Right cardiac atrium (tissue), 5 donors: ENCODE data around the gene SDCCAG8. TPM values are rescaled to one million over a fixed set of nuclear protein-coding genes. Genes with fewer than 3 reads are reported as not detected.

ENCODE experiments used
- ATAC-seq, 2 donors: fragments of 200-7000 bp; cut with Tn5 transposase; one replicate each; pipeline versions ENCODE4 v1.8.0 to v1.9.1; 2020; ENCODE audit warnings: moderate library complexity in 2 of 2, mild to moderate bottlenecking in 1 of 2
- DNase-seq, 3 donors: peaks; one replicate each; pipeline ENCODE4 v3.0.0-alpha.2; 2020
- H3K27ac ChIP-seq: one replicate; pipeline ENCODE4 v1.5.1; 2013; ENCODE audit warnings: mild to moderate bottlenecking, low read length, control low read depth, moderate library complexity
- H3K27me3 ChIP-seq: one replicate; pipeline ENCODE4 v1.6.1; 2013; ENCODE audit not compliant: control insufficient read depth, insufficient read depth
- H3K4me1 ChIP-seq: one replicate; pipeline ENCODE4 v1.6.1; 2013; ENCODE audit warnings: low read length; ENCODE audit not compliant: control insufficient read depth, insufficient read depth
- H3K4me3 ChIP-seq: one replicate; pipeline ENCODE4 v1.5.1; 2013; ENCODE audit warnings: low read length, control low read depth
- H3K9me3 ChIP-seq: one replicate; pipeline ENCODE4 v1.6.1; 2013; ENCODE audit warnings: low read length; ENCODE audit not compliant: control insufficient read depth
- WGBS: extraction: QIAGEN DNeasy Blood & Tissue Kit; methylation state at CpG from one replicate; pipeline ENCODE4 v1.1.7; 2013; 5-methylcytosine and 5-hydroxymethylcytosine counted together
- intact Hi-C, 4 donors: fragments of 100-400 bp; cut with DNase I; formaldehyde crosslinking; loops; one replicate each; pipeline versions ENCODE4 v1.11.0 to v1.14.0; 2022 to 2023
- polyA plus RNA-seq: library from polyadenylated mRNA; stranded (reverse); fragments of 200-250 nt; gene quantifications from one replicate; pipeline ENCODE4 v1.2.3, GENCODE V29; 2013
- total RNA-seq, 4 donors: library from RNA; stranded (reverse); fragmentation: NEBNext Ultra II Directional; extraction: Animal tissue kit (Norgen Biotek cat#: 25700); gene quantifications; one replicate each; pipeline ENCODE4 v1.2.1, GENCODE V29; 2021
- donor health status: healthy with polysubstance abuse.
- donor health status: DM: no; HTN: yes; CAD: no.
- donor health status: DM: no; HTN: no; CAD: no.
- donor health status: DM: no; HTN: yes; CAD: no; lungs with severe emphysema.
- donor health status: DM: yes; HTN: yes; CAD: no.

The SDCCAG8 gene
- total and polyA plus RNA-seq, 5 donors = 16.9 to 31.7 (median 26.6) TPM

DNA sequence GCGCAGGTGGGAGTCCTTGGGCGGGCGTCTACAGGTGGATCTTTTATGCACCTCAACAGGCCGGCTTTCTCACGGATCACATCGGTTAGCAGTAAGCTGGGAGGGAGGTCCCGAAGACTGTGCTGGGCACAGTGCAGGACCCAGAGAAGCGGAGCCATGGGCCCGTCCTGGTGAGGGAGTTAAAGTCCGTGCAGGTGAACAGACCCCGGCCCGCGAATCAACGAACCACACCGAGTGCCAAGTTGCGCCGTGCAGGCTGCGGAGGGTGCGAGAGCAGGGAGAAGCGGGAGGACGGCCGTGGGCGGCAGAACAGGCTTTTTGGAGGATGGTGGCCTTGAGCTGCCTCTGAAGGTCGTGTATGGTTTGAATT is 233.3 kb downstream of the SDCCAG8 start:
- intact Hi-C loops = no loop called here
- no peak for DNase-seq

GRCh38 chr1:243489681-243490546 is 234.1 kb downstream of the SDCCAG8 start:
- WGBS = 87% methylated on average over 21 of the region's 21 CpGs
- Histone ChIP-seq H3K27me3 (no peaks in the 10 kb centered on the region), H3K9me3 (no peaks in the 10 kb centered on the region), H3K4me1 (no peaks in the 10 kb centered on the region), H3K27ac (no peak overlapping the region), H3K4me3 (no peak overlapping the region)
- ATAC-seq (no peak), DNase-seq (no peak)
- intact Hi-C loops = no loop called here

More for the DNA sequence above, 233.3 kb downstream of the SDCCAG8 start:
- no peak for ATAC-seq
- Histone ChIP-seq H3K9me3 (no peaks in the 10 kb centered on the region), H3K4me3 (no peak overlapping the region), H3K27me3 (no peaks in the 10 kb centered on the region), H3K27ac (no peak overlapping the region), H3K4me1 (no peaks in the 10 kb centered on the region)
- 95% methylated on average over 24 of the region's 24 CpGs for WGBS

- no peak for DNase-seq
- WGBS = 68% methylated on average over 8 of the region's 8 CpGs
- intact Hi-C loops = no loop called here
- H3K9me3 ChIP-seq = no peaks in the 10 kb centered on the region
- peaks cover 2% of the 10 kb centered on the region for H3K4me1 ChIP-seq
- ATAC-seq = no peak
- H3K27ac ChIP-seq = no peak overlapping the region
- H3K4me3 ChIP-seq = no peak overlapping the region
- no peaks in the 10 kb centered on the region for H3K27me3 ChIP-seq
Measured at GRCh38 chr1:243490748-243491686, 235.2 kb downstream of the SDCCAG8 start.

- Histone ChIP-seq H3K27me3 (no peaks in the 10 kb centered on the region), H3K27ac (no peak overlapping the region), H3K9me3 (no peaks in the 10 kb centered on the region), H3K4me1 (peaks cover 2% of the 10 kb centered on the region), H3K4me3 (no peak overlapping the region)
- ATAC-seq = no peak
- 75% methylated on average over 14 of the region's 14 CpGs for WGBS
- intact Hi-C loops = no loop called here
- DNase-seq = no peak
Measured at GRCh38 chr1:243493156-243494129, 237.6 kb downstream of the SDCCAG8 start.

DNA sequence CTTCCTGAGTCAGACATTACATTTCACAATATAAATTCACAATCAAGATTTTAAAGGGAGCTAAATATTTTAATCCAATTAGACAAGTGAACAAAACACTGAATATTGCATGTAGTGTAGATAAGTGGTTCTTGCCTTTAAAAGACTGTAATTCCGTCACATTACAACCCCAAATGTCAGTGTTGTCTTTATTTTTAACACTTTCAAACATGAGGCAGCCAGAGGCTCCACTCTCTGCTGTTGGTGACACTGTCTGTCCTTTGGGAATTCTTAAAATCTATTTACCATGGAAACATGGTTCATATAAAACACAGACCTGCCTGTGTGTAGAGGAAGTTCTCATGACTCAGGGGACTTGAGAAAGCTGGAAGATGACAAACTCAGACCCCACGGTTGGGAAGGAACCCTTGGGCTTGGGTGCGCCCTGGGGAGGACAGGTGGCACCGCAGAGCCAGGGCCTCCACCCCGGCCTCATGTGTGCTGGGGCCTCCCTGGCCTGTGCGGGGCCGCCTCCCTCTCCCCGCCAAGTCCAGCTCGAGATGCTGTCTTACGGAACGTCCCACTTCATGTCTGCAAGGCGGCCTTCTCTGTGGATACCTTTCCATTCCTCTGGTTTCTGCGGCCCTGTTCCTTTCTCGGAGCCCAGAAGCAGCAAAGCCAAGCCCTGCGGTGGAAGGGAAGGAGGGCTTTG is 239.0 kb downstream of the SDCCAG8 start:
- intact Hi-C loops = no loop called here
- ATAC-seq = no peak
- peaks cover 2% of the 10 kb centered on the region for H3K4me1 ChIP-seq
- H3K27ac ChIP-seq = no peak overlapping the region
- H3K27me3 ChIP-seq = no peaks in the 10 kb centered on the region
- H3K9me3 ChIP-seq = no peaks in the 10 kb centered on the region
- 88% methylated on average over 15 of the region's 15 CpGs for WGBS
- no peak for DNase-seq
- no peak overlapping the region for H3K4me3 ChIP-seq

GRCh38 chr1:243495442-243496186 is 239.8 kb downstream of the SDCCAG8 start:
- Histone ChIP-seq H3K27ac (peak overlapping the region; percentile 40), H3K4me3 (no peak overlapping the region), H3K27me3 (no peaks in the 10 kb centered on the region), H3K9me3 (no peaks in the 10 kb centered on the region), H3K4me1 (peaks cover 2% of the 10 kb centered on the region)
- DNase-seq (peak in 2 of 3 donors; percentile 68 to 71), ATAC-seq (peak; percentile 72 to 76)
- intact Hi-C loops = no loop called here
- WGBS = 75% methylated on average over 24 of the region's 24 CpGs

- DNase-seq (peak; percentile 61 to 82 (median 81)), ATAC-seq (peak; percentile 53 to 65)
- peaks cover 2% of the 10 kb centered on the region for H3K4me1 ChIP-seq
- 60% methylated on average over 19 of the region's 19 CpGs for whole genome bisulfite sequencing
- H3K27me3 ChIP-seq = no peaks in the 10 kb centered on the region
- peak overlapping the region; percentile 34 for H3K27ac ChIP-seq
- intact Hi-C loops = no loop called here
- H3K9me3 ChIP-seq = no peaks in the 10 kb centered on the region
- H3K4me3 ChIP-seq = no peak overlapping the region
Measured at GRCh38 chr1:243496187-243496646, 240.4 kb downstream of the SDCCAG8 start.

- H3K4me3 ChIP-seq = no peak overlapping the region
- no peak overlapping the region for H3K27ac ChIP-seq
- intact Hi-C loops = no loop called here
- H3K4me1 ChIP-seq = peaks cover 2% of the 10 kb centered on the region
- no peak for ATAC-seq
- H3K9me3 ChIP-seq = no peaks in the 10 kb centered on the region
- 87% methylated on average over 11 of the region's 11 CpGs for WGBS
- H3K27me3 ChIP-seq = no peaks in the 10 kb centered on the region
- no peak for DNase-seq
Measured at GRCh38 chr1:243496806-243497205, 241.0 kb downstream of the SDCCAG8 start.

GRCh38 chr1:243497939-243498681 is 242.3 kb downstream of the SDCCAG8 start:
- H3K27ac ChIP-seq = no peak overlapping the region
- intact Hi-C loops = no loop called here
- ATAC-seq = no peak
- H3K4me3 ChIP-seq = no peak overlapping the region
- no peaks in the 10 kb centered on the region for H3K27me3 ChIP-seq
- no peaks in the 10 kb centered on the region for H3K9me3 ChIP-seq
- DNase-seq = no peak
- 97% methylated on average over 10 of the region's 10 CpGs for WGBS
- H3K4me1 ChIP-seq = peaks cover 2% of the 10 kb centered on the region
